GM21825 (cell line): ENCODE measurements around the gene SLAMF1.
"Not testable (repeated sequence)": the region's sequence is repeated elsewhere in the genome, so short reads cannot be mapped to it uniquely, and the experiment has no call there.

ENCODE experiments used
- ATAC-seq: cut with Tn5 transposase; IDR thresholded peaks from one replicate; pipeline ENCODE4 v1.9.1; 2021; ENCODE audit warnings: mild to moderate bottlenecking, moderate library complexity; ENCODE audit not compliant: unreplicated experiment

SLAMF1 gene

GRCh38 chr1:160640359-160641123, 6.3 kb downstream of the SLAMF1 start:
- ATAC-seq = no peak

- no peak for ATAC-seq
Measured at GRCh38 chr1:160639652-160640051, 7.2 kb downstream of the SLAMF1 start.

- no peak for ATAC-seq
Measured at GRCh38 chr1:160638926-160639325, 7.9 kb downstream of the SLAMF1 start.

- ATAC-seq = no peak
Measured at GRCh38 chr1:160638540-160638857, 8.3 kb downstream of the SLAMF1 start.

GRCh38 chr1:160637821-160638539, 8.9 kb downstream of the SLAMF1 start:
- no peak for ATAC-seq

GRCh38 chr1:160637065-160637464, 9.8 kb downstream of the SLAMF1 start:
- no peak for ATAC-seq

- ATAC-seq = no peak
Measured at GRCh38 chr1:160636547-160636946, 10.3 kb downstream of the SLAMF1 start.

- no peak for ATAC-seq
Measured at GRCh38 chr1:160636076-160636475, 10.8 kb downstream of the SLAMF1 start.

GRCh38 chr1:160634543-160635491, 12.0 kb downstream of the SLAMF1 start:
- ATAC-seq = no peak

GRCh38 chr1:160633330-160633903, 13.4 kb downstream of the SLAMF1 start:
- no peak for ATAC-seq

GRCh38 chr1:160631983-160632625, 14.7 kb downstream of the SLAMF1 start:
- no peak for ATAC-seq

GRCh38 chr1:160630523-160631451, 16.1 kb downstream of the SLAMF1 start:
- no peak for ATAC-seq

GRCh38 chr1:160629286-160630210, 17.3 kb downstream of the SLAMF1 start:
- ATAC-seq = no peak

GRCh38 chr1:160628799-160629263, 18.0 kb downstream of the SLAMF1 start:
- no peak for ATAC-seq

- not testable (repeated sequence) for ATAC-seq
Measured at GRCh38 chr1:160627677-160628289, 19.1 kb downstream of the SLAMF1 start.

GRCh38 chr1:160626509-160627342, 20.1 kb downstream of the SLAMF1 start:
- ATAC-seq = no peak
